ENCODE results near the gene PARP12.

DNA sequence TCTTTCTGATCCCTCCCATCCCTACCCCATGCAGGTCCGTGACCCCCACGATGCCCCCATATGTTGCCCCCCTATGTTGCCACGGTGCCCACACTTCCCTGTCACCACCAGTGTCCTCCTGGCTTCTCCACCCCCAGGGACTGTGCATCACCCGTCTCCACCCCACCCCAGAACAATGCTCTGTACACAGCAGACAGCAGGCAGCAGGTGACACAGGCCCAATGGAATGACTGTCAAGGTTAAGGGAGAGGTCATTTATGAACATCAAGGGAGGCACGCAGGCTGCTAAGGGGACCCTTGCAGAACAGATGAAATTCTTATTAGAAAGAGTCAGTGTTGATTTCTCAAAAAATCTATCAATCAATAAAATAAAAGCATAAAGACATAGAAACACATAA lies 71.5 kb downstream of the PARP12 start:
- TF ChIP-seq, protein P1, sequence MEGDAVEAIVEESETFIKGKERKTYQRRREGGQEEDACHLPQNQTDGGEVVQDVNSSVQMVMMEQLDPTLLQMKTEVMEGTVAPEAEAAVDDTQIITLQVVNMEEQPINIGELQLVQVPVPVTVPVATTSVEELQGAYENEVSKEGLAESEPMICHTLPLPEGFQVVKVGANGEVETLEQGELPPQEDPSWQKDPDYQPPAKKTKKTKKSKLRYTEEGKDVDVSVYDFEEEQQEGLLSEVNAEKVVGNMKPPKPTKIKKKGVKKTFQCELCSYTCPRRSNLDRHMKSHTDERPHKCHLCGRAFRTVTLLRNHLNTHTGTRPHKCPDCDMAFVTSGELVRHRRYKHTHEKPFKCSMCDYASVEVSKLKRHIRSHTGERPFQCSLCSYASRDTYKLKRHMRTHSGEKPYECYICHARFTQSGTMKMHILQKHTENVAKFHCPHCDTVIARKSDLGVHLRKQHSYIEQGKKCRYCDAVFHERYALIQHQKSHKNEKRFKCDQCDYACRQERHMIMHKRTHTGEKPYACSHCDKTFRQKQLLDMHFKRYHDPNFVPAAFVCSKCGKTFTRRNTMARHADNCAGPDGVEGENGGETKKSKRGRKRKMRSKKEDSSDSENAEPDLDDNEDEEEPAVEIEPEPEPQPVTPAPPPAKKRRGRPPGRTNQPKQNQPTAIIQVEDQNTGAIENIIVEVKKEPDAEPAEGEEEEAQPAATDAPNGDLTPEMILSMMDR (IDR thresholded peaks at IDR 0.05), result no peak
- TF ChIP-seq POLR2A (IDR thresholded peaks at IDR 0.05), result no peak

Measured in thyroid gland (tissue), 4 donors.